GM21786 (cell line): Measurements from ENCODE around the gene RIC1.
"Not testable (repeated sequence)": the region's sequence is repeated elsewhere in the genome, so short reads cannot be mapped to it uniquely, and the experiment has no call there.

Experiments used
- ATAC-seq: cut with Tn5 transposase; IDR thresholded peaks from one replicate; pipeline ENCODE4 v1.9.1; 2021; ENCODE audit not compliant: unreplicated experiment

RIC1 gene

GRCh38 chr9:5662804-5663203, 33.9 kb downstream of the RIC1 start:
- not testable (repeated sequence) for ATAC-seq

- no peak for ATAC-seq
Observed at GRCh38 chr9:5665059-5665458, 36.2 kb downstream of the RIC1 start.

- ATAC-seq: no peak
Observed at GRCh38 chr9:5667391-5667790, 38.5 kb downstream of the RIC1 start.

DNA sequence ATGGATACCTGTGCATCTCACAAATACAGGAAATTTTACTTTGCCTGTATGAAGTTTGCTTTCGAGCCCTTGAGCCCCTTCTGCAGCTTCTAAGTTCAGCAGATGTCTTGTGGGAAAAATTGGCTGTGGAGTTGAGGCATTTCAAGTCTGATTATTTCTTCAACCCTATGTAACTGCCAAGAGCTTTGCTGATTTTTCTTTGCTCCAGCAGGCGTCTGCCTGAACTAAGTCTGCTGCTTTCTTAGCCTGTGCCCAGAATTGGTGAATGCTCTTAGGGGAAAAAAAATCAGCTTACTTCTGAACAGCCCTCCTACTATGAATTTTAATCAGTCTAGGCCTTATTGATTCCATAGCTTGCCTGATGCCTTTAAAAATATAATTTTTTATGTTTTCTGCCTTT, 41.2 kb downstream of the RIC1 start:
- ATAC-seq: no peak

GRCh38 chr9:5671711-5672353, 42.9 kb downstream of the RIC1 start:
- no peak for ATAC-seq

GRCh38 chr9:5675046-5675445, 46.1 kb downstream of the RIC1 start:
- ATAC-seq: not testable (repeated sequence)

- ATAC-seq: not testable (repeated sequence)
Observed at GRCh38 chr9:5683591-5683990, 54.7 kb downstream of the RIC1 start.

DNA sequence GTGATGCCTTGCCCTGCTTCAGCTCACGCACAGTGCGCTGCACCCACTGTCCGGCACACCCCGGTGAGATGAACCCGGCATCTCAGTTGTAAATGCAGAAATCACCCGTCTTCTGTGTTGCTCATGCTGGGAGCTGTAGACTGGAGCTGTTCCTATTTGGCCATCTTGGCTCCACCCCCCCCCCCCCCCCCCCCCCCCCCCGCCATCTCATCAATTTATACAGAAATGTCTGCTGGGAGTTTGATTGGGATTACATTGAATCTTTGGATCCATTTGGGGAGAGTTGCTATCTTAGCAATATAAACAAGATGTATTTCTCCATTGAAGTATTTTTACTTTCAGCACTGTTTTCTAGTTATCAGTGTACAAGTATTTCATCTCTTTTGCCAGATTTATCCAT, 55.2 kb downstream of the RIC1 start:
- no peak for ATAC-seq

GRCh38 chr9:5688109-5688508, 59.2 kb downstream of the RIC1 start:
- ATAC-seq: no peak

GRCh38 chr9:5690278-5690677, 61.4 kb downstream of the RIC1 start:
- no peak for ATAC-seq

DNA sequence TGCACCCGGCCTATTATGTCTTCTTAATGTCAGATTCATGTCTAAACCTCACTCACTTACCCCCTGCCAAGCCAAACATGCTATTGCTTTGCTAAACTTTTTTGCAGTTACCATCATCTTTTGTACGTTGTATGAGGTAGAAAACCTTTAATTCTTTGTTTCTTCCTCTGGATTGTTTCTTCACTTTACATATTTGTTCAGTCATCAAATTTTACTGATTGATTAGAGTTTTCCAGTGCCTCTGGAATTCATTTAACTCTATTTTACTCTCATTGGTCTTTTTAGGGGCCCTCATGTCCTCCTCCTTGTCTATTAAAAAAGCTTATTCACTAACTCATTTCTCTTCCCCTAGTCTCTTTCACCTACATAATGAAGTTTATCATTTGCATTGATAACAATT, 67.0 kb downstream of the RIC1 start:
- ATAC-seq: no peak

DNA sequence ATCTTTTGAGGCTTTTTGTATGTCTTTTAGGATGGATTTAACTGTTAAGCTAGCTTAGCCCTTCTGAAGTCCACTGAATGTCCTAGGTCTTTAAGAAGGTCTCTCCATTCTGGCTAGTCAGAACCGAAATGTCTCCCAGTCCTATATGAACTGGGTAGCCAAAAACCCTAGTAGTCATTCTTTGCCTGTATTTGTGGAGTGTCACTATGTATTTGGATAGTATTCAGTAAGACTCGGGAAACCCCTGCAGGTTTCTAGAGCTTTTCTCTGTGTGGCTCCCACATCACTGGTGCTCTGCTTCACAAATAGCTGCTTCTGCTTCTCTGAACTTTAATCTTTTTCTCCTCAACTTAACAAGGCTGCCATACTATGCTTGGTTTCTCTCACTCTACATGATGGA, 68.0 kb downstream of the RIC1 start:
- peak; percentile 84 for ATAC-seq

GRCh38 chr9:5698004-5698403, 69.1 kb downstream of the RIC1 start:
- no peak for ATAC-seq

DNA sequence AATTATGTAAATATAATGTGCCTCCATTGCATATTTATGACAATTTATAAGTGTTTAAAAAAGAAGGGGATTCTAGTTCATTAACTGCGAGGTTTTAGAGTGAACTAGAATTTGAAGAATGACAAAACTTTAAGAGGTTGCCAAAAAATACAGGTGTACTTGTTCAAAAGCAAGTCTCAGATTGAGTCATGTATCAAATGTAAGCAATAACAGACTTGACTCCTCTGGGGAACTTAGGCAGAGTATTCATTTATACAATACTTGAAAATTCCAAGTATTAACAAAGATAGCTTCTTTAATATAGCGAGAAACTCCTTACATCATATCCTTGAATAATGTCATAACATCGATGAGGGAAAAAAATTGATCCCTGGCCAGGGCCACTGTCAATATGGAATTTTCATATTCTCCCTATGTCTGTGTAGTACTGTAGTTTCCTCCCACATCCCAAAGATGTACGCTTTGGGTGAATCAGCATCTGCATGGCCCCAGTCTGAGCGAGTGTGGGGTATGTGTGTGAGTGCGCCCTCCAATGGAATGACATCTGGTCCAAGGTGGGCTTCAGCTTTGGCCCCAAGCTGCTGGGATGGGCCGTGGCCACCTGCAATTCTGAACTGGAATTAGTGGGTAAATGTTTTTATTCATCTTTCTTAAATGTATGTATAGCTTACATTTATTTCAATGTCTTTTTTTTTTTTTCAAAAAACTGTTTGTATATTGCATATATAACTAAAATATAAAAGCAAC, 70.1 kb downstream of the RIC1 start:
- no peak for ATAC-seq

- no peak for ATAC-seq
Observed at GRCh38 chr9:5708414-5708813, 79.5 kb downstream of the RIC1 start.

DNA sequence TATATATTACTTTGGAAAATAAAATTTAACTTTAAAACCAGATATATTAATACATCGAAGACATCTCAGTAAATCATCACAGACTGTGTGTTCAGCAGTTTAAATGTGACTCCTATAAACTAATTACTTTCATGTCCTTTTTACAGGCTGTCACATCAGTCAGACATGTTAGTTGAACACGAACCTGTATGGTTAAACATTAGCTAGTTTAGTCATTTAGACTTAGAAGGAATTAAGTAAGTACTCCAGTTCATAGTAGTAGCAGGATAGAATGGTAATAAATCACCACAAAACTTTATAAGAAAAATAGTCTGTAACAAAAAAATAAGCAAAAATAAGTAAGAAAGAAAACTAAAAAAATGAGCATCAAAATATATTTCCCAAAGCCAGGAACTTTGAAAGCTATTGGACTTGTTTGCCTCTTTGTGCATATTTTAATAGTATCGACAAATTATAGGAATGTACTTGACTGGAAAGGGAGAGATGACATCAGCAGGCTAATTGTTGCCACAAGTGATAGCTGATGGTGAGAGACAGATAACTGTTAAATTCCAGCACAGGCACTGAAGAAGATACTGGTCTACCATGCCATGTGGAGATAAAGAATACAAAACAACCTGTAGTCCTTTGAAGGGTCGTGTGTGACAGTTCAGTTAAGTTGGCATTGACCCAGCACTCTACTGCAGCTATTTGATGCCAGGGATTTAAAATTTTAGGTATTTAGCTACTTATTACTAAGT, 83.9 kb downstream of the RIC1 start:
- ATAC-seq: no peak

- ATAC-seq: no peak
Observed at GRCh38 chr9:5714501-5715401, 85.8 kb downstream of the RIC1 start.

DNA sequence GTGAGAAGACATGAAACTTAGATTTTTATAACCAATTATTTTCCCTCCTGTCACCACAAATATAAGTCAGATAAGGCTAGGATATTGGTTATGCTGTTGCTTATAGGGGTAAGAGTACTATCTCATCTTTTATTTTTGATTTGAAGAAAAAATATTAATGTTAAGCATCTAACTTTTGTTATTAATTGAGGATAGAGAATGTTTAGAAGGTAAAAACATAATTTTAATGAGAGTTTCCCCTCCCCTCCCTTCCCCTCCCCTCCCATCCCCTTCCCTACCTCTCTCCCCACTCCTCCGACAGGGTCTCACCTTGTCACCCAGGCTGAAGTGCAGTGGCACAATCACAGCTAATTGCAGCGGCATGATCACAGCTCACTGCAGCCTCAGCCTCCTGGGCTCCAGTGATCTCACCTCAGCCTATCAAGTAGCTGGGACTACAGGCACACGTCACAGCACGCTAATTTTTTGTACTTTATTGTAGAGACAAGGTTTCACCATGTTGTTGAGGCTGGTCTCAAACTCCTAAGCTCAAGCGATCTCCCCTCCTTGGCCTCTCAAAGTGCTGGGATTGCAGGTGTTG, 86.7 kb downstream of the RIC1 start:
- ATAC-seq: no peak

DNA sequence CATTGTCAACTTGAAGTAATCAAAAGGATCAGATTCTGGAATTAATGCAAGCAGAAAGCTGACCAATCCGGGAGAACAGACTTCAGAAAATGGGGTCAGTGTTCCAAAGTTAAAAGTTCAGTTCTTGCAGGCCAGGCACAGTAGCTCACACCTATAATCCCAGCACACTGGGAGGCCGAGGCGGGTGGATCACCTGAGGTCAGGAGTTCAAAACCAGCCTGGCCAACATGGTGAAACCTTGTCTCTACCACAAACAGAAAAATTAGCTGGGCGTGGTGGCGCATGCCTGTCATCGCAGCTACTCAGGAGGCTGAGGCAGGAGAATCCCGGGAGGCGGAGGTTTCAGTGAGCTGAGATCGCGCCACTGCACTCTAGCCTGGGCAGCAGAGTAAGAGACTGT, 88.5 kb downstream of the RIC1 start:
- not testable (repeated sequence) for ATAC-seq

- no peak for ATAC-seq
Observed at GRCh38 chr9:5718296-5719032, 89.6 kb downstream of the RIC1 start.
